Measurements from ENCODE around the gene FARP1.
"Not testable (repeated sequence)": the region's sequence is repeated elsewhere in the genome, so short reads cannot be mapped to it uniquely, and the experiment has no call there.

Gene FARP1

DNA sequence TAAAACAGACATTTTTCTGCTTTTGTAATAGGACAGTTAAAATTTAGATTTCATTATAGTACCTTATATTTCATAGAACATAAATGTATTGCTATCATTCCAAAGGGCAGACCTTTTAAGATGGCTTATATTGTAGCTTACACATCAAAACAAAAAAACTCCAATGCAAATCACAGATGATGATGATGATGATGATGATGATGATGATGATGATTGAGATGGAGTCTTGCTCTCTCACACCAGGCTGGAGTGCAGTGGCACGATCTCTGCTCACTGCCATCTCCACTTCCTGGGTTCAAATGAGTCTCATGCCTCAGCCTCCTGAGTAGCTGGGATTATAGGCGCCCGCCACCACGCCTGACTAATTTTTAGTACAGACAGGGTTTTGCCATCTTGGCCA, 224.1 kb downstream of the FARP1 start:
- H3K9ac ChIP-seq, result no peak overlapping the region
- H3K4me2 ChIP-seq, result no peak overlapping the region
- no peaks in the 10 kb centered on the region for H3K36me3 ChIP-seq (ENCODE audit: insufficient read depth)
- no peak overlapping the region for H2AFZ ChIP-seq (ENCODE audit: low read depth)
- TF ChIP-seq, protein P1, sequence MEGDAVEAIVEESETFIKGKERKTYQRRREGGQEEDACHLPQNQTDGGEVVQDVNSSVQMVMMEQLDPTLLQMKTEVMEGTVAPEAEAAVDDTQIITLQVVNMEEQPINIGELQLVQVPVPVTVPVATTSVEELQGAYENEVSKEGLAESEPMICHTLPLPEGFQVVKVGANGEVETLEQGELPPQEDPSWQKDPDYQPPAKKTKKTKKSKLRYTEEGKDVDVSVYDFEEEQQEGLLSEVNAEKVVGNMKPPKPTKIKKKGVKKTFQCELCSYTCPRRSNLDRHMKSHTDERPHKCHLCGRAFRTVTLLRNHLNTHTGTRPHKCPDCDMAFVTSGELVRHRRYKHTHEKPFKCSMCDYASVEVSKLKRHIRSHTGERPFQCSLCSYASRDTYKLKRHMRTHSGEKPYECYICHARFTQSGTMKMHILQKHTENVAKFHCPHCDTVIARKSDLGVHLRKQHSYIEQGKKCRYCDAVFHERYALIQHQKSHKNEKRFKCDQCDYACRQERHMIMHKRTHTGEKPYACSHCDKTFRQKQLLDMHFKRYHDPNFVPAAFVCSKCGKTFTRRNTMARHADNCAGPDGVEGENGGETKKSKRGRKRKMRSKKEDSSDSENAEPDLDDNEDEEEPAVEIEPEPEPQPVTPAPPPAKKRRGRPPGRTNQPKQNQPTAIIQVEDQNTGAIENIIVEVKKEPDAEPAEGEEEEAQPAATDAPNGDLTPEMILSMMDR (conservative IDR thresholded peaks at IDR 0.05; ENCODE audit: low read depth, low read length), result no peak
- H3K4me3 ChIP-seq (IDR thresholded peaks at IDR 0.05; ENCODE audit: insufficient read depth, low read depth, low read length), result no peak overlapping the region
- peaks cover 4% of the 10 kb centered on the region for H3K4me1 ChIP-seq (ENCODE audit: low read depth, poor library complexity, severe bottlenecking)
- no peak overlapping the region for H3K27ac ChIP-seq
- H4K20me1 ChIP-seq (ENCODE audit: insufficient read depth), result no peaks in the 10 kb centered on the region
- no peaks in the 10 kb centered on the region for H3K27me3 ChIP-seq (ENCODE audit: insufficient read depth, low read depth)
- H3K79me2 ChIP-seq (ENCODE audit: insufficient read depth, low read depth), result no peaks in the 10 kb centered on the region

DNA sequence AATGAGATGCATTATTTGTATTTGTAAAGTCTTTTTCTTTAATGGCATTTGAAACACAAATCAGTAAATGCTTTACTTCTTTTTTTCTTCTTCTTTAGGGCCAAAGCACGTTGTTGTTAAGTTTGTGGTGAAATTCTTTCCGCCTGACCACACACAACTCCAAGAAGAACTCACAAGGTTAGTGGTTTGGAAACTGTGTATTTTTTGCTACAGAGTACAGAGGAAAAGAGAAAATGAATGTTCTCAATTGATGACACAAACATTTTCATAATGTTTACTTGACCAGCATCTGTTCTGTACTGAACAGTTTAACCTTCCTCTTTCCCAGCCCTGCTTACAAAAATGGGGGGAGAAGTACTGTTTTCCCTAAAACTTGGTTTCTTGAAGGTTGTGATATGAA, 225.1 kb downstream of the FARP1 start:
- H3K79me2 ChIP-seq (ENCODE audit: insufficient read depth, low read depth), result no peaks in the 10 kb centered on the region
- no peak overlapping the region for H2AFZ ChIP-seq (ENCODE audit: low read depth)
- H3K27me3 ChIP-seq (ENCODE audit: insufficient read depth, low read depth), result no peaks in the 10 kb centered on the region
- no peak overlapping the region for H3K4me3 ChIP-seq (IDR thresholded peaks at IDR 0.05; ENCODE audit: insufficient read depth, low read depth, low read length)
- no peak overlapping the region for H3K27ac ChIP-seq
- H4K20me1 ChIP-seq (ENCODE audit: insufficient read depth), result no peaks in the 10 kb centered on the region
- H3K4me1 ChIP-seq (ENCODE audit: low read depth, poor library complexity, severe bottlenecking), result peaks cover 4% of the 10 kb centered on the region
- H3K9ac ChIP-seq, result no peak overlapping the region
- H3K4me2 ChIP-seq, result no peak overlapping the region
- TF ChIP-seq, protein P1 (conservative IDR thresholded peaks at IDR 0.05; ENCODE audit: low read depth, low read length), result no peak
- H3K36me3 ChIP-seq (ENCODE audit: insufficient read depth), result no peaks in the 10 kb centered on the region

DNA sequence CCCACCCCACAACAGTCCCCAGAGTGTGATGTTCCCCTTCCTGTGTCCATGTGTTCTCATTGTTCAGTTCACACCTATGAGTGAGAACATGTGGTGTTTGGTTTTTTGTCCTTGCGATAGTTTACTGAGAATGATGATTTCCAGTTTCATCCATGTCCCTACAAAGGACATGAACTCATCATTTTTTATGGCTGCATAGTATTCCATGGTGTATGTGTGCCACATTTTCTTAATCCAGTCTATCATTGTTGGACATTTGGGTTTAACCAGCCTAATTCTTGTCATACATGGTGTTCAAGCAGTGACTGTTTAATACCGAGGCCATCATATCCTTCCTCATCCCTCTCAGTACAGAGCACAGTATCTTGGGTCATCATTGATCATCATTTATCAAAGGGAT, 226.6 kb downstream of the FARP1 start:
- not testable (repeated sequence) for H3K79me2 ChIP-seq (ENCODE audit: insufficient read depth, low read depth); H3K9ac ChIP-seq; H3K4me1 ChIP-seq (ENCODE audit: low read depth, poor library complexity, severe bottlenecking); H3K27ac ChIP-seq; H3K27me3 ChIP-seq (ENCODE audit: insufficient read depth, low read depth); H3K36me3 ChIP-seq (ENCODE audit: insufficient read depth); H3K4me3 ChIP-seq (IDR thresholded peaks at IDR 0.05; ENCODE audit: insufficient read depth, low read depth, low read length); H4K20me1 ChIP-seq (ENCODE audit: insufficient read depth); H3K4me2 ChIP-seq; H2AFZ ChIP-seq (ENCODE audit: low read depth)

DNA sequence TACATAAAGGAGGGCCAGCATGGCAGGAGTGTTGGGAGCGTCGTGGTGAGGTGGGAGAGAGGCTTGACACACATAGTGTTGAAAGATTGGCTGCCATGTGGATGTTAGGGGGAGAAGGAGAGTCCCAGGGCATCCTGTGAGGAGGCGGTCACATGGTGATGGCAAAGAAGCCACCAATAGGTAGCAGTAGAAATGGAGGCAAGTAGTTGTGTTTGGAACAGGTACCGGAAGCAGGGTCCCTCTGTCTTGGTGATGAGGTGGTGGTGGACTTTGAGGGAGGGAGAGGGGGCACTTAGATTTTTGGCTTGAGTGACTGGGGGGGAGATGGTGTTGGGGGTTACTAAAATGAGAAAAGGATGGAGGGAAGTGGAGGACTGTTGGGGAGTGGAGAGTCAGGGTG, 227.4 kb downstream of the FARP1 start:
- Histone ChIP-seq H2AFZ (ENCODE audit: low read depth) (no peak overlapping the region), H3K27me3 (ENCODE audit: insufficient read depth, low read depth) (no peaks in the 10 kb centered on the region), H3K4me1 (ENCODE audit: low read depth, poor library complexity, severe bottlenecking) (peaks cover 4% of the 10 kb centered on the region), H4K20me1 (ENCODE audit: insufficient read depth) (no peaks in the 10 kb centered on the region), H3K79me2 (ENCODE audit: insufficient read depth, low read depth) (no peaks in the 10 kb centered on the region), H3K4me2 (no peak overlapping the region), H3K36me3 (ENCODE audit: insufficient read depth) (no peaks in the 10 kb centered on the region), H3K4me3 (IDR thresholded peaks at IDR 0.05; ENCODE audit: insufficient read depth, low read depth, low read length) (no peak overlapping the region), H3K9ac (no peak overlapping the region), H3K27ac (no peak overlapping the region)
- TF ChIP-seq, protein P1 (conservative IDR thresholded peaks at IDR 0.05; ENCODE audit: low read depth, low read length), result no peak

DNA sequence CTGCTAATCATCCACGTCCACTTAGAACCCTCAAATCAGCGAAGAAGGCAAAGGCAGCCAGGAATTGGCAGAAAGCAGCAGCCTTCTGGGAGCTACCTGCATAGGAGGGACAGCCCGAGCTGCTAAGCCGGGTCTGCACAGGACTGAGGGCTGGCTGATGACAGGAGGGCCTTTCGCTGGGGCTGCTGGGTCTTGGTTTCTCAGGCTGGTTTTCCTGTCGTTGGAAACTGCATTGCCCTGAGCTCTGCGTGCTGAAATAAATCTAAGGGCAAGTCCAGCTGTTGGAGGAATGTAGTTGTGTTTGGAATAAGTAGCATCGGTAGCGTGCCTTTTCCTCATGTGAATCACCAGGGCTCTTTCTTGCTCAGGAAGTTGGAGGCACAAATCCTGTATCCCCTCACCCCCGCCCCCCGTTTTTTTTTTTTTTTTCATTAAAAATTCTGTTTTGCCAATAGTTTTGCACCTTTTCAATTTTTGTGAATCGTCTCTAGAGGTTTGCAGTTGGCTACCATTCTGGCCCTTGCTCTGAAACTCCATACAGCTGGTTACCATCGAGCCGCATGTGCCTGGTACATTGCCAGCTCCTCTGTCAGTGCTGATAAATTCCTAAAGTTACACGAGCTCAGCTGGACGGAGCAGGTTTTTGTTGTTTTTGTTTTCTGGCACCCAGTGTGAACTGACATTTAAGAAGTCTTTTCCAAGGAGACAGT, 228.1 kb downstream of the FARP1 start:
- Histone ChIP-seq H3K4me2 (no peak overlapping the region), H2AFZ (ENCODE audit: low read depth) (no peak overlapping the region), H3K79me2 (ENCODE audit: insufficient read depth, low read depth) (no peaks in the 10 kb centered on the region), H3K36me3 (ENCODE audit: insufficient read depth) (no peaks in the 10 kb centered on the region), H3K27ac (no peak overlapping the region), H3K4me3 (IDR thresholded peaks at IDR 0.05; ENCODE audit: insufficient read depth, low read depth, low read length) (no peak overlapping the region), H3K4me1 (ENCODE audit: low read depth, poor library complexity, severe bottlenecking) (peaks cover 4% of the 10 kb centered on the region), H3K27me3 (ENCODE audit: insufficient read depth, low read depth) (no peaks in the 10 kb centered on the region), H3K9ac (no peak overlapping the region), H4K20me1 (ENCODE audit: insufficient read depth) (no peaks in the 10 kb centered on the region)
- TF ChIP-seq, protein P1 (conservative IDR thresholded peaks at IDR 0.05; ENCODE audit: low read depth, low read length), result no peak
